Loucy (cell line): ENCODE measurements around the gene NUMB.

Experiments used
- H2AFZ ChIP-seq: fragments of 200-600 bp; sonication (generic); 2 replicates; pipeline ENCODE4 v1.6.0; 2016; ENCODE audit warnings: antibody characterized with exemption, mild to moderate bottlenecking, low read length, moderate library complexity
- H3F3A ChIP-seq: fragments of 200-600 bp; 2 replicates; pipeline ENCODE4 v1.6.0; 2016; ENCODE audit warnings: antibody characterized with exemption, low read depth, mild to moderate bottlenecking
- H3K27me3 ChIP-seq: fragments of 200-600 bp; sonication (generic); 2 replicates; pipeline ENCODE4 v1.6.1; 2014; ENCODE audit warnings: low read length, mild to moderate bottlenecking; ENCODE audit not compliant: insufficient read depth, poor library complexity, severe bottlenecking
- H3K36me3 ChIP-seq: fragments of 200-600 bp; sonication (generic); 2 replicates; pipeline ENCODE4 v1.6.1; 2016; ENCODE audit warnings: low read length; ENCODE audit not compliant: insufficient read depth
- H3K4me1 ChIP-seq: fragments of 200-600 bp; sonication (generic); 2 replicates; pipeline ENCODE4 v1.5.1; 2014; ENCODE audit warnings: low read length, mild to moderate bottlenecking; ENCODE audit not compliant: insufficient read depth, poor library complexity, severe bottlenecking
- H3K4me2 ChIP-seq: fragments of 200-600 bp; sonication (generic); 2 replicates; pipeline ENCODE4 v1.6.0; 2014; ENCODE audit warnings: antibody characterized with exemption, low read length, low read depth, mild to moderate bottlenecking; ENCODE audit not compliant: poor library complexity, severe bottlenecking
- H3K4me3 ChIP-seq: fragments of 200-600 bp; sonication (generic); 2 replicates; pipeline ENCODE4 v1.5.1; 2014; ENCODE audit warnings: low read length, mild to moderate bottlenecking, mixed read lengths; ENCODE audit not compliant: poor library complexity, severe bottlenecking
- H3K79me2 ChIP-seq: fragments of 200-600 bp; sonication (generic); 2 replicates; pipeline ENCODE4 v1.6.1; 2014; ENCODE audit warnings: low read length; ENCODE audit not compliant: insufficient read depth
- H3K9ac ChIP-seq: fragments of 200-600 bp; sonication (generic); 2 replicates; pipeline ENCODE4 v1.6.0; 2014; ENCODE audit warnings: mild to moderate bottlenecking, low read depth, low read length, moderate library complexity; ENCODE audit not compliant: poor library complexity, severe bottlenecking
- H3K9me2 ChIP-seq: fragments of 200-600 bp; sonication (generic); replicated peaks from 2 replicates; pipeline ENCODE4 v1.6.1; 2016; ENCODE audit warnings: low read depth, low read length, mixed read lengths
- H3K9me3 ChIP-seq: fragments of 200-600 bp; sonication (generic); 2 replicates; pipeline ENCODE4 v1.6.1; 2014; ENCODE audit warnings: mild to moderate bottlenecking, antibody characterized with exemption, low read length, low read depth; ENCODE audit not compliant: insufficient read depth
- H4K20me1 ChIP-seq: fragments of 200-600 bp; sonication (generic); 2 replicates; pipeline ENCODE4 v1.6.0; 2014; ENCODE audit warnings: antibody characterized with exemption, low read length, mild to moderate bottlenecking; ENCODE audit not compliant: insufficient read depth, poor library complexity, severe bottlenecking
- CTCF ChIP-seq: fragments of 200-600 bp; sonication (generic); conservative IDR thresholded peaks from 2 replicates; pipeline ENCODE4 v1.5.1; 2014; ENCODE audit warnings: mild to moderate bottlenecking, antibody characterized with exemption, low read length
- EZH2phosphoT487 ChIP-seq: fragments of 200-600 bp; IDR thresholded peaks from 2 replicates; pipeline ENCODE4 v1.6.1; 2018; ENCODE audit warnings: antibody characterized with exemption, mild to moderate bottlenecking, moderate library complexity, borderline replicate concordance

The NUMB gene

GRCh38 chr14:73261075-73261474 is 197.3 kb downstream of the NUMB start:
- Histone ChIP-seq H3K9me2 (no peaks in the 10 kb centered on the region), H3K36me3 (no peaks in the 10 kb centered on the region), H3K27me3 (no peaks in the 10 kb centered on the region), H4K20me1 (no peaks in the 10 kb centered on the region), H3K9ac (no peak overlapping the region), H3K79me2 (no peaks in the 10 kb centered on the region), H3K4me2 (no peak overlapping the region), H3K4me3 (no peak overlapping the region), H3F3A (no peaks in the 10 kb centered on the region), H2AFZ (no peak overlapping the region), H3K4me1 (no peaks in the 10 kb centered on the region), H3K9me3 (no peaks in the 10 kb centered on the region)
- TF ChIP-seq CTCF (no peak), EZH2phosphoT487 (no peak)

- Histone ChIP-seq H3K79me2 (no peaks in the 10 kb centered on the region), H3K27me3 (no peaks in the 10 kb centered on the region), H3K9ac (no peak overlapping the region), H3F3A (no peaks in the 10 kb centered on the region), H3K36me3 (no peaks in the 10 kb centered on the region), H3K4me2 (no peak overlapping the region), H4K20me1 (no peaks in the 10 kb centered on the region), H3K4me1 (no peaks in the 10 kb centered on the region), H2AFZ (no peak overlapping the region), H3K9me2 (no peaks in the 10 kb centered on the region), H3K9me3 (no peaks in the 10 kb centered on the region), H3K4me3 (no peak overlapping the region)
- TF ChIP-seq EZH2phosphoT487 (no peak), CTCF (no peak)
Observed at GRCh38 chr14:73260574-73260973, 197.8 kb downstream of the NUMB start.

- H3K4me3 ChIP-seq = no peak overlapping the region
- TF ChIP-seq CTCF (no peak), EZH2phosphoT487 (no peak)
- H3K4me1 ChIP-seq = no peaks in the 10 kb centered on the region
- no peaks in the 10 kb centered on the region for H4K20me1 ChIP-seq
- no peak overlapping the region for H3K9ac ChIP-seq
- H3K9me2 ChIP-seq = no peaks in the 10 kb centered on the region
- no peaks in the 10 kb centered on the region for H3F3A ChIP-seq
- no peaks in the 10 kb centered on the region for H3K79me2 ChIP-seq
- H3K36me3 ChIP-seq = no peaks in the 10 kb centered on the region
- H3K4me2 ChIP-seq = no peak overlapping the region
- no peaks in the 10 kb centered on the region for H3K9me3 ChIP-seq
- no peaks in the 10 kb centered on the region for H3K27me3 ChIP-seq
- no peak overlapping the region for H2AFZ ChIP-seq
Observed at GRCh38 chr14:73259837-73260236, 198.5 kb downstream of the NUMB start.
